Ishikawa (cell line): ENCODE results near the gene MON2.

Experiments
- CEBPB ChIP-seq: IDR thresholded peaks from 2 replicates; pipeline ENCODE4 v1.6.1; 2012
- CREB1 ChIP-seq: IDR thresholded peaks from 2 replicates; pipeline ENCODE4 v1.6.1; 2012; ENCODE audit warnings: low read depth
- EGR1 ChIP-seq: IDR thresholded peaks from 2 replicates; pipeline ENCODE4 v1.6.1; 2012
- EP300 ChIP-seq: IDR thresholded peaks from 2 replicates; pipeline ENCODE4 v1.6.1; 2012; ENCODE audit warnings: borderline replicate concordance
- FOXM1 ChIP-seq: IDR thresholded peaks from 2 replicates; pipeline ENCODE4 v1.6.1; 2012; ENCODE audit warnings: low read depth, borderline replicate concordance
- MAX ChIP-seq: IDR thresholded peaks from 2 replicates; pipeline ENCODE4 v1.6.1; 2012
- NFIC ChIP-seq: IDR thresholded peaks from 2 replicates; pipeline ENCODE4 v1.6.1; 2012
- RAD21 ChIP-seq: IDR thresholded peaks from 2 replicates; pipeline ENCODE4 v1.6.1; 2012; ENCODE audit warnings: low read depth
- REST ChIP-seq: IDR thresholded peaks from 2 replicates; pipeline ENCODE4 v1.6.1; 2012; ENCODE audit warnings: low read depth, mild to moderate bottlenecking
- TAF1 ChIP-seq: IDR thresholded peaks from 2 replicates; pipeline ENCODE4 v1.6.1; 2012; ENCODE audit warnings: low read depth, mild to moderate bottlenecking
- TCF12 ChIP-seq: IDR thresholded peaks from 2 replicates; pipeline ENCODE4 v1.6.1; 2012; ENCODE audit warnings: low read depth
- TEAD4 ChIP-seq: IDR thresholded peaks from 2 replicates; pipeline ENCODE4 v1.6.1; 2012
- YY1 ChIP-seq: IDR thresholded peaks from 2 replicates; pipeline ENCODE4 v1.6.1; 2012; ENCODE audit warnings: low read depth
- ZBTB7A ChIP-seq: IDR thresholded peaks from 2 replicates; pipeline ENCODE4 v1.6.1; 2012; ENCODE audit warnings: low read depth
- TF ChIP-seq, protein P1 (sequence below): IDR thresholded peaks from 2 replicates; pipeline ENCODE4 v1.6.1; 2012

Gene MON2

DNA sequence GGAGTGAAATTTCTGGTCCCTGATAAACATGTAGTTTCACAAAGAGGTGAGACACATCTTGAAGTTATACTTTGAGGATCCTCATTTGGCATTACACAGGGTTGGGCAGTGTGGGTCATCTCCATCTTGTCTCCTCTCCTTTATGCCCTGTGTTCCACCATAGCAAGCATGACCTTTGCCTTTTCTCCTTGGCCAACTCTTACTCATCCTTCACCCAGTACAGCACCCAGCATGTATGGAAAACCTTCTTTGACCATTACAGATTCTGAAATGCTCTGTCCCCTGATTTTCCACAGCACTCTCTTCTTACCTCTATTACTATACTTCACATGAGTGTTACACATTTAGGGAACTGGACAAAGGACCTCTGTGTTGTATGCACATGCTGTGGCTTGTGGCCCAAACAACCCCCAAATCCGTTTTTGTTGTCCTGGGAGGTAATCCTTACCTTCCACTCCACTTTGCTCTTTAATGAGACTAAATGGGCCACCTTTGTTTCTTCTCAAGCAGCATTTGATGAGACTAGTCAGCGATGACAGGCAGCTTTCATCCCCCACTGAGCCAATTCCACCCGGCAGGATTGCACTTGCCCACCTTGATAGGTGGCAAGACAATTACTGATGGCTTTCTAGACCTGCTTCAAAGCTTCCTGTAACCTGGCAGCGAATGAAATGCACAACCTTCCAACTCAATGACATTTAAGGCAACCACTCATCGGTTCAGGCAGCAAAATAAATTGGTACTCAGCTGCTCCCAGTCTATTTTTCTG is 163.5 kb downstream of the MON2 start:
- no peak for TF ChIP-seq RAD21
- no peak for TF ChIP-seq EP300
- TF ChIP-seq NFIC = no peak
- TF ChIP-seq TAF1 = no peak
- TF ChIP-seq TEAD4 = no peak
- no peak for TF ChIP-seq CEBPB
- no peak for TF ChIP-seq TCF12
- no peak for TF ChIP-seq YY1
- no peak for TF ChIP-seq ZBTB7A
- no peak for TF ChIP-seq MAX
- no peak for TF ChIP-seq FOXM1

GRCh38 chr12:62631471-62632410 is 165.1 kb downstream of the MON2 start:
- TF ChIP-seq EGR1 = peak; percentile 93
- peak; percentile 12; the same call in 1 of the 2 replicates for TF ChIP-seq CEBPB
- peak; percentile 86 for TF ChIP-seq ZBTB7A
- TF ChIP-seq REST = peak; percentile 12; the same call in 1 of the 2 replicates
- peak; percentile 54; the same call in 1 of the 2 replicates for TF ChIP-seq MAX
- TF ChIP-seq CREB1 = no peak
- TF ChIP-seq FOXM1 = peak; percentile 52; the same call in 1 of the 2 replicates
- peak; percentile 59 for TF ChIP-seq RAD21
- no peak for TF ChIP-seq EP300
- TF ChIP-seq, protein P1, sequence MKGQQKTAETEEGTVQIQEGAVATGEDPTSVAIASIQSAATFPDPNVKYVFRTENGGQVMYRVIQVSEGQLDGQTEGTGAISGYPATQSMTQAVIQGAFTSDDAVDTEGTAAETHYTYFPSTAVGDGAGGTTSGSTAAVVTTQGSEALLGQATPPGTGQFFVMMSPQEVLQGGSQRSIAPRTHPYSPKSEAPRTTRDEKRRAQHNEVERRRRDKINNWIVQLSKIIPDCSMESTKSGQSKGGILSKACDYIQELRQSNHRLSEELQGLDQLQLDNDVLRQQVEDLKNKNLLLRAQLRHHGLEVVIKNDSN = peak; percentile 24; the same call in 1 of the 2 replicates
- TF ChIP-seq YY1 = peak; percentile 61; the same call in 1 of the 2 replicates
- peak; percentile 40; the same call in 1 of the 2 replicates for TF ChIP-seq TAF1
- peak; percentile 38; the same call in 1 of the 2 replicates for TF ChIP-seq TCF12
- TF ChIP-seq TEAD4 = 0 out of 2 replicates have a peak, but pooled peaks have one; percentile 47
- TF ChIP-seq NFIC = peak; percentile 73

DNA sequence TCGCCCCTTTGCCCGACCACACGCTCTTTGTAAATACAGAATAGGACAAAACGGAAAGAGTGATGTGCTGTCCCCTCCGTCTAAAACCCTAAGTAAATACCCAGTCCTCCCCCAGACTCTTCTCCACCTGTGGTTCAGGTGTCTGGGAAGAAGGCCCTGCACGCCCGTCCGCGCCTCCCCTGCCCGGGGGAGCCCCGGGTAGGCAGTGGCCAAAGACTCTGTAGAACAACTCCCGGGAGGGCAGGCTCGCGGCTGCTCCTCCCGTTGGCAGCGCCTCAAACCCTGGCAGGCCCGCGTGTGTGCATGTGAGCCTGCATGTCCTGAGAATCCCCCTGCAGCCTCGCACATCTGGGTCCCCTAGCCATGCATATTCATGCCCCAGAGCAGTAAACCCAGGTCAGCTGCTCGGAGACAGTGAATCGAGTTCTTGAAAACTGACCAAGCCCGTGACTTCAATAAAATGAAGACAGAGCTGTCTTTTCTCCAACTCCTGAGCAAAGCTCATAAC is 165.8 kb downstream of the MON2 start:
- TF ChIP-seq CEBPB (no peak), ZBTB7A (peak; percentile 62), REST (no peak), MAX (peak; percentile 90), TCF12 (no peak), CREB1 (no peak), FOXM1 (no peak), RAD21 (no peak), TAF1 (no peak), TEAD4 (no peak), YY1 (no peak), NFIC (peak; percentile 60), EGR1 (no peak), EP300 (no peak)
- TF ChIP-seq, protein P1 = no peak

DNA sequence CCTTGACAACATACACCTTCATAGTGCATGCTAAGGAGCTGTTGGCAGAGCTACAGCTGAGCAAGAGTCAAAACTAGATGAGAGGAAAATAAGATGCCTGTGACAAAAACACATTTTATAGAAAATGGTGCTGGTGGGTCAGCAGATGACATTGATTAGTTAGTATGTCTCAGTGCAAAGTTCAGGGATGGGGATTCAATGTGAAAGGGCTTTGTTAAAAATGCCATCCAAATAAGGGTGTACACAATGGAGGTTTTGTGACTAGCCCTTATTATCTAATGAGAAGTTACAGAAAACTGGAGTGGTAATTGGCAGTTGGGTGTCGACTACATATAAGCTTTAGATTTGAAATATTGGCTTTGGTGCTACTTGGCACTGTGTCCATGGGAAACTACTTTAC is 169.0 kb downstream of the MON2 start:
- TF ChIP-seq YY1 = no peak
- TF ChIP-seq REST = no peak
- no peak for TF ChIP-seq RAD21
- TF ChIP-seq TCF12 = no peak
- TF ChIP-seq EGR1 = no peak
- no peak for TF ChIP-seq NFIC
- no peak for TF ChIP-seq TAF1
- TF ChIP-seq FOXM1 = no peak
- no peak for TF ChIP-seq TEAD4
- no peak for TF ChIP-seq CEBPB
- no peak for TF ChIP-seq ZBTB7A
